Subcutaneous abdominal adipose tissue (tissue), 5 donors: ENCODE data around the gene ADPRHL1.

Experiments
- H3K27ac ChIP-seq: one replicate; pipeline ENCODE4 v1.7.0; 2013; ENCODE audit warnings: low read depth, mild to moderate bottlenecking, inconsistent platforms, low read length, moderate library complexity
- H3K27me3 ChIP-seq, 5 donors: one replicate each; pipeline ENCODE4 v1.7.0; 2013; ENCODE audit warnings: low read length in 5 of 5, inconsistent platforms in 1 of 5; ENCODE audit not compliant: control insufficient read depth in 5 of 5, insufficient read depth in 4 of 5
- H3K36me3 ChIP-seq, 5 donors: one replicate each; pipeline ENCODE4 v1.7.0; 2013; ENCODE audit warnings: low read length in 5 of 5; ENCODE audit not compliant: control insufficient read depth in 5 of 5, insufficient read depth in 5 of 5
- H3K4me1 ChIP-seq, 5 donors: one replicate each; pipeline ENCODE4 v1.7.0; 2013; ENCODE audit warnings: low read length in 5 of 5, mild to moderate bottlenecking in 3 of 5, moderate library complexity in 1 of 5; ENCODE audit not compliant: control insufficient read depth in 5 of 5, insufficient read depth in 5 of 5
- H3K4me3 ChIP-seq, 5 donors: one replicate each; pipeline ENCODE4 v1.7.0; 2013; ENCODE audit warnings: low read length in 5 of 5, low read depth in 1 of 5
- H3K9ac ChIP-seq, 5 donors: one replicate each; pipeline ENCODE4 v1.7.0; 2013; ENCODE audit warnings: low read length in 5 of 5, mild to moderate bottlenecking in 4 of 5, moderate library complexity in 3 of 5
- H3K9me3 ChIP-seq, 5 donors: one replicate each; pipeline ENCODE4 v1.7.0; 2013; ENCODE audit warnings: low read length in 5 of 5; ENCODE audit not compliant: control insufficient read depth in 5 of 5
- donor health status: healthy.
- donor health status: healthy.
- donor health status: healthy.
- donor health status: healthy.
- donor health status: healthy.

ADPRHL1 gene

GRCh38 chr13:113413898-113414282 is 39.4 kb downstream of the ADPRHL1 start:
- Histone ChIP-seq H3K4me3 (no peak overlapping the region), H3K27me3 (peaks cover 0 to 33% (median 16%) of the 10 kb centered on the region in 5 donors), H3K4me1 (no peaks in the 10 kb centered on the region), H3K9me3 (peaks cover 0 to 2% (median 0%) of the 10 kb centered on the region in 5 donors), H3K36me3 (no peaks in the 10 kb centered on the region), H3K9ac (no peak overlapping the region), H3K27ac (no peak overlapping the region)

GRCh38 chr13:113413178-113413897 is 40.0 kb downstream of the ADPRHL1 start:
- H3K4me1 ChIP-seq: no peaks in the 10 kb centered on the region

GRCh38 chr13:113412440-113412839 is 40.8 kb downstream of the ADPRHL1 start:
- H3K27ac ChIP-seq: no peak overlapping the region

More at GRCh38 chr13:113413178-113413897, 40.0 kb downstream of the ADPRHL1 start:
- Histone ChIP-seq H3K4me3 (no peak overlapping the region), H3K27me3 (peaks cover 0 to 37% (median 16%) of the 10 kb centered on the region in 5 donors), H3K27ac (no peak overlapping the region), H3K9ac (no peak overlapping the region), H3K9me3 (no peaks in the 10 kb centered on the region), H3K36me3 (no peaks in the 10 kb centered on the region)

GRCh38 chr13:113411216-113412023 is 41.9 kb downstream of the ADPRHL1 start:
- H3K36me3 ChIP-seq: no peaks in the 10 kb centered on the region
- no peak overlapping the region for H3K27ac ChIP-seq

More at GRCh38 chr13:113412440-113412839, 40.8 kb downstream of the ADPRHL1 start:
- H3K9me3 ChIP-seq: no peaks in the 10 kb centered on the region
- peaks cover 1 to 37% (median 18%) of the 10 kb centered on the region in 5 donors for H3K27me3 ChIP-seq
- no peaks in the 10 kb centered on the region for H3K36me3 ChIP-seq
- no peak overlapping the region for H3K4me3 ChIP-seq
- H3K9ac ChIP-seq: no peak overlapping the region
- no peaks in the 10 kb centered on the region for H3K4me1 ChIP-seq

GRCh38 chr13:113410472-113411201 is 42.7 kb downstream of the ADPRHL1 start:
- H3K4me1 ChIP-seq: no peaks in the 10 kb centered on the region
- H3K9ac ChIP-seq: no peak overlapping the region
- H3K27me3 ChIP-seq: peaks cover 10 to 43% (median 24%) of the 10 kb centered on the region in 5 donors
- no peaks in the 10 kb centered on the region for H3K36me3 ChIP-seq
- no peak overlapping the region for H3K4me3 ChIP-seq
- no peaks in the 10 kb centered on the region for H3K9me3 ChIP-seq
- no peak overlapping the region for H3K27ac ChIP-seq

More at GRCh38 chr13:113411216-113412023, 41.9 kb downstream of the ADPRHL1 start:
- H3K9ac ChIP-seq: no peak overlapping the region
- H3K27me3 ChIP-seq: peaks cover 6 to 39% (median 25%) of the 10 kb centered on the region in 5 donors
- H3K9me3 ChIP-seq: no peaks in the 10 kb centered on the region
- H3K4me3 ChIP-seq: no peak overlapping the region
- no peaks in the 10 kb centered on the region for H3K4me1 ChIP-seq

GRCh38 chr13:113408562-113408961 is 44.7 kb downstream of the ADPRHL1 start:
- Histone ChIP-seq H3K36me3 (no peaks in the 10 kb centered on the region), H3K27me3 (peaks cover 14 to 44% (median 31%) of the 10 kb centered on the region in 5 donors), H3K9ac (no peak overlapping the region), H3K4me3 (no peak overlapping the region), H3K4me1 (no peaks in the 10 kb centered on the region), H3K9me3 (no peaks in the 10 kb centered on the region), H3K27ac (no peak overlapping the region)

GRCh38 chr13:113407531-113408393 is 45.5 kb downstream of the ADPRHL1 start:
- Histone ChIP-seq H3K9ac (no peak overlapping the region), H3K27ac (no peak overlapping the region), H3K4me1 (no peaks in the 10 kb centered on the region), H3K36me3 (no peaks in the 10 kb centered on the region), H3K27me3 (peaks cover 14 to 43% (median 29%) of the 10 kb centered on the region in 5 donors), H3K4me3 (no peak overlapping the region), H3K9me3 (no peaks in the 10 kb centered on the region)

- no peak overlapping the region for H3K4me3 ChIP-seq
- H3K27me3 ChIP-seq: peaks cover 14 to 46% (median 30%) of the 10 kb centered on the region in 5 donors
Observed at GRCh38 chr13:113407103-113407530, 46.2 kb downstream of the ADPRHL1 start.

More at GRCh38 chr13:113407103-113407530, 46.2 kb downstream of the ADPRHL1 start:
- H3K4me1 ChIP-seq: no peaks in the 10 kb centered on the region
- no peaks in the 10 kb centered on the region for H3K9me3 ChIP-seq
- H3K9ac ChIP-seq: no peak overlapping the region
- no peak overlapping the region for H3K27ac ChIP-seq
- no peaks in the 10 kb centered on the region for H3K36me3 ChIP-seq
